ENCODE results near the gene ESF1.

DNA sequence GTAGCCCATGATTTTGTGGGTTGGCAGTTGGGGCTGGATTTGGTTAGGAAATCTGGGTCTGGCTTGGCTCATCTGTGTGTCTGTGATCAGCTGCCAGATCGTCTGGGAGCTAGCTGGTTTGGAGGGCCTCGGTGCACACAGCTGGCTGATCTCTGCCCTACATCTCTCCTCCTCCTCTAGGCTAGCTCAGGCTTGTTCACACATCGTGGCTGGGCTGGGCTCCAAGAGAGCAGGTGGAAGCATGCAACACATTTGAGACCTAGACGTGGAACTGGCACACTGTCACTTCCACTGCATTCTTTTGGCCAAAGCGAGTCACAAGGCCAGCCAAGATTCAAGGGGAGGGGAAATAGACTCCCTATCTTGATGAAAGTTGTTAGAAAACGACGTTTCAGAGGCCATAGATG is 16.0 kb upstream of the ESF1 start:
- TF ChIP-seq CTCF (conservative IDR thresholded peaks at IDR 0.05) (no peak), EZH2 (IDR thresholded peaks at IDR 0.05; ENCODE audit: low read depth) (no peak)
